Hematopoietic multipotent progenitor cell treated with erythropoietin and hydrocortisone succinate and interleukin-3 and kit ligand, for 6 days (in vitro differentiated cells): ENCODE results near the gene MNAT1.

Experiments
- DNase-seq: peaks from one replicate; pipeline ENCODE4 v3.0.0-alpha.2; 2015

The MNAT1 gene

DNA sequence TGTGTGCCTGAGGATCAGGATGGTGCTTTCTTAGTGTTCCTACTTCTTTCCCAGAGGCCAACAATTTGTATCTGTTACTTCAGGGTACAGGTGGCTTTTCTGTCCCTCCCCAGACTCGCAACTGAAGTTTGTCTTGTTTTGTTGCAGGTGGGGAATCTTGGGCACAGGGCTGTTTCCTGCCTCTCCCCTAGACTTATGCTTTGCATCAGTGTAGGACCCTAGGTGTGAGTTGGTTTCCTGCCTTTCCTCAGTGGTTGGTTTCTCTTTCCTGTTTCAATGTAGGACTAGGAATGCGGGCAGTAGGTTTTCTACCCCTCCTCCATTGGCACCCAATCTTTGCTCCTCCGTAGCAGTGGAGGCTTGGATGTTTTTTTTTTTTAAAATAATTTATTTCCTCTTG is 159.3 kb downstream of the MNAT1 start:
- DNase-seq = no peak

DNA sequence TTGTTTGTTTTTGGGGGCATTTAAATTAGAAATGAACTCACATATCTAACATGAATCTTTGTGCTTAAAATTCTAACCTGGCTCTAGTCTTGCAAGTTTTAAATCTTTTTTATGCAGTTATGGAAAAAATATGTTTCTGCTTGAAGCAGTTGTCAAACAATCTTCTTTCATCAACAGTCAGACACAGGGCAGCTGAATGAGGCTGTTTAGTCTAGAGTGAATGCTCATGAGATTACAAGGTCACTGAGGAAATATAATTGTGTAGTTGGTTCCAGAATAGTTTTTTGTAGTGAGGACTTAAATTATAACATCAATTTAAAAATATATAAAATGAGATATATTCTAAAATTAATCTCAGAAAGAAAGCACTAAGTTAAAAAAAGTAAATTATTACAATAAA is 169.8 kb downstream of the MNAT1 start:
- DNase-seq = no peak

DNA sequence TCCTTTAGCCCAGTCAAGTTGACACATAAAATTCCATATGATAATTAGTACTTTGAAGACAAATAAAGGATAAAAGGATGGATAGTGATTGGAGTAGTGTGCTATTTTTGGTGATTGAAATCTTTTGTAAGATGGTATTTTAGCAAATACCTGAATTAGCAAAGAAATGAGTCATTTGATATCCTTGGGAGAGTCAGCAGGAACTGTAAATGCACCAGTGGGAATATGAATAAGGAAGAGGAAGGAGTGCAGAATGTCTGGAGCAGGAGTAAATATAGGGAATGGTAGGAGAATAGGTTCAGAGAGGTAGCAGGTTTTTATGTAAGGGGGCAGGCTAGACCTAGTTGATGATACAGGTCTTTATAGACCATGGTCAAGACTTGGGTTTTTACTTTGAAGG is 171.4 kb downstream of the MNAT1 start:
- DNase-seq = no peak

DNA sequence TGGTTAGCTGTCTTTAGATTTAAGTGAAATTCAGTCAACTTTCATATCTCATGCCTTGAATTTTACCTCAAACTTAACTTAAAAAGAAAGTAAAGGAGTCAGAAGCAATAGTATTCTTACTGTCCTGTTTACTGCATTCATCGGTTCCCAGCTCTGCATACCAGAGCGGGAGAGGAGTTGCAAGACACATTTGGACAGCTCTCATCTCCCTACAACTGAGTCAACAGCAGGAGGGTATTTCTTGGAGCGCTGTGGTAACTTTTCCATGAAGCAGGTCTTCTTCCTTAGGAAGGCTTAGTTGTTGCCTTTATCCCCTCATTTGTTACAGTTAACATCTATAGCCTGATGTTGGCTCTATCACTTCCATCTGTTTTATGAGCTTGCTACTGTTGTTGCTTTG is 181.2 kb downstream of the MNAT1 start:
- no peak for DNase-seq

DNA sequence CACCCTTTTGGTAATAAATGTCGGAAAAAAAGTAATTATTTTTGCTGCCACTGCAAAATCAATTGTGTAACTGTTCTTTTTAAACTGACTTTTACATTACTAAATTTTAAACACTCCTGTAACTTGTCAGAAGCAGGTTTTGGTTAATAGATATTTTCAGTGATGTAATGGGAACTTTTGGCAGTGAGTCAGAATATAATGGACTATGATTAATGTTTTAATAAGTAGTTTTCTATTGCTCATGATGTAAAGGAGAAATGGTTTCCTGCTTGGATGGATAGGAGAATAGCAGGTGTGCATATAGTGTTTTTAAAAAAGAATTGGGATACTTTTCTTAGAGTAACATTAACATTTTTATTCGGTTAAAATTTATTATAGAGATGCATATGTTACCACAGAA is 187.5 kb downstream of the MNAT1 start:
- DNase-seq = no peak

DNA sequence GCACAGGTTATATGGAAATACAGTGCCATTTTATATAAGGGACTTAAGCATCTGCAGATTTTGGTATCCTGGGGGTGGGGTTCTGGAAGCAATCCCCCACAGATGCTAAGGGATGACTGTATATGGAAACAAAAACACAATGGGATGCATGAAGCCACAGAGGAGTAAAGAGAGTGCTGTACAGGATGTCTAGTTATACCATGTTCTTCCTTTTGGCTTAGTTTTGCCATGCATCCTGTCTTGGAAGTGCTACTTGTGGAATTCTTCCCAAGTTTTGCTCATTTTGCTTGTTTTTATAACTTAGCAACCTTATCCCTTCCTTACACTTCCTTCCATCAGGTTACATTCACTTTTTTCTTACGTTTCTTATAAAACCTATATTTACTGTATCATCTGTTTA is 190.7 kb downstream of the MNAT1 start:
- no peak for DNase-seq

DNA sequence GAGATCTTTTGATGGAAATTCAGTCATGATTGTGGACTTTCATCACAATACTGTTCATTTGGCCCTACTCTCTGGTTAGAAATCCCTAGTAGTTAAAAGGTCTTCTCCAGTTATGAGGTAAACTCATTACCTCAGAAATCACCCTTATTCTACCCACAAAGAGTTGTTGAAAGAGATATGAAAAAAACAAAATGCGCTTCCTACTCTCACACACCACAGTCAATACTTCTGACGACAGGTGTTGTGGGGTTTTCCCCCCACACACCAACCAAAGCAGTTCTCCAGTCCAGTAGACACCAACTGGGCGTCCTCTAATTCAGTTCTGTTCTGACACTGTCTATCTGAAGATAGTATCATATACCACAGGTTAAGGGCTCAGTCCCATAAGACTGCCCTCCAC is 191.4 kb downstream of the MNAT1 start:
- DNase-seq = no peak

DNA sequence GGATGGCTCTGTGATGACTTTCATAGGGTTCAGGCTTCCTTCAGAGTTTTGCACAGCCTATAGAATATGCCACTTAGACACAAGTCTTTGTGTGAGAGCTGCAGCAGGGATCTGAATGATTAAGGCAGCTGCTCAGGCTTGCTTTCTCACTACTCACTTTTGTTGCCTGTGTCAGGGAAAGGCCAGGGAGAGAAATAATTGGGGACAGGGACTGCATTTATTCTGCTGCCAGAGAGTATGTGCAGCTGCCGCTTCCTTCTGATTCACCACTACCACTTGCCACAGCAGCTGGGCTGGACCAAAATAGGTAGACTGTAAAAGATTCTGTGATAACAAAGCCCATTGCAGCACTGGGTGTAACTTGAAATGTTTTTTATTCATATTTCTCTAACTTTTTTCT is 196.7 kb downstream of the MNAT1 start:
- DNase-seq = peak; percentile 15

DNA sequence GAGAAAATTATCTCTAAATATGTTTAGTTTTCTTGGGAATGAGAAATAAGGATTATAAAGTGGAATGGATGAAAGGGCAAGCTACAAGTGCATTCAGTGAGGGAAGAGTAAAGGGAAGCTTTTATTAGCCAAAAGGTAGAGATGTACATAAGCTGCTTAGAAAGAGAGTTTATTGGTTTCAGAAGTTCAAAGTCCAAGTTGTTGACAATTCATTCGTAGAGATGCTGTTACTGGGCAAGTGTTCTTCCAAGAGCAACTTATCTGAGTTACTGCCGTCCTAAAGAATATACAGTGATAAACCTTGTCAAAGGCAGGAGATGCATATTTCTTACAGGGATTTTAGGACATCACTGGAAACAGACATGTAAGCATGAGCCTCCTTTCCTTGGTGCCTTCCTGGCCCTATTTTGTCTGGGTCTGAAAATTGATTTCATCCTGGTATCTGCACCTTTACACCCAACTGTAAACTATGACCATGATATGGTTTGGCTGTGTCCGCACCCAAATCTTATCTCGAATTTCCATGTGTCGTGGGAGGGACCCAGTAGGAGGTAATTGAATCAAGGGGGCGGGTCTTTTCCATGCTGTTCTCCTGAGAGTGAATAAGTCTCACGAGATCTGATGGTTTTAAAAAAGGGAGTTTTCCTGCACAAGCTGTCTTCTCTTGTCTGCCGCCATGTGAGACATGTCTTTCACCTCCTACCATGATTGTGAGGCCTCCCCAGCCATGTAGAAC is 199.5 kb downstream of the MNAT1 start:
- DNase-seq = peak; percentile 79

DNA sequence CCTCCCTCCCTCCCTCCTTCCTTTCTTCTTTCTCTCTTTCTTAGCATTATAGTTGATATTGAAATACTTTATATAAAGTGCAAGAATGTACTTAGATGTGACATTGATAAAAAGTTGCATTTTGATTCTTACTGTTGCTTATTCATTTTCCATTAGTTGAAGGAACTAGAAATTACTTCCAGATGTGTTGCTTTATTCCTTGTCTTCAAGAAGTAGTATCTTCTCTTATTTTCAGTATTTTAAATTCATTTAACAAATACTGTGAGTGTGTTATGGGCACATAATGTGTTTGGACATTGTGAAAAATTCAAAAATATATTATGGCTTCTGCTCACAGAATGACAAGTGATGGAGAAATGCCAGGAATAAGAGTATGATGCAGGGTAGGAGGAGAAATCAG is 200.8 kb downstream of the MNAT1 start:
- no peak for DNase-seq

DNA sequence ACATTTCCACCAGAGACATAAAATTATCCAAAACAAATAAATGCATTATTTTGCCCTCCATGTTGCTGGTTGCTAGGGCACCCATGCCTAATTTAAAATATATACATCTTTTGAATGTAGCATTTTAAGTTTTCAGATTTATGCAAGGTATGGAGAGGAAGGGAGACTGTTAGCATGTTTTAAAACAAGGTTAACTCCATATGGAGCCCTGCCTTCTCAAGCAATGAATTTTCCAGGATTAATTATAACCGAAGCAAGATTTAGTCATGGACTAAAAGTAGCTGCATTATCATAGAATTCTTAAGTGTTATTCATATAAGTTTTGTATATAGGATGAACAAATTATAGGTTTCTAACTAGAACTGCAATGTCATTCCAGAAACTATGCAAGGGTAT is 209.1 kb downstream of the MNAT1 start:
- DNase-seq = no peak

DNA sequence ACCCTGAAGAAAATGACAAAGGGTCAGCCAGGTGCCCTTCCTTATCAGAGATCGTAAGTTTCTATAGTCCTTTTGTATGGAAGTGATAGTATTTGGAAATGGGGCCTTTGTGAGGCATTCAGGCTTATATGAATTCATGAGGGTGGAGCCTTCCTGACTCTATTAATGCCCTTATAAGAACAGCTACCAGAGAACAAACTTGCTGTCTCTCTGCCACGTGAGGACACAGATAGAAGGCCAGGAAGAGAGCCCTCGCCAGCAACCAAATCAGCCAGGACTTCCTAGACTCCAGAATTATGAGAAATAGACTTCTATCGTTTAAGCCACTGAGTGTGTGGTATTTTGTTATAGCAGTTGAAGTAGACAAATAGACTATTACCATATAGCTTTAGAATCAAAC is 209.6 kb downstream of the MNAT1 start:
- no peak for DNase-seq

DNA sequence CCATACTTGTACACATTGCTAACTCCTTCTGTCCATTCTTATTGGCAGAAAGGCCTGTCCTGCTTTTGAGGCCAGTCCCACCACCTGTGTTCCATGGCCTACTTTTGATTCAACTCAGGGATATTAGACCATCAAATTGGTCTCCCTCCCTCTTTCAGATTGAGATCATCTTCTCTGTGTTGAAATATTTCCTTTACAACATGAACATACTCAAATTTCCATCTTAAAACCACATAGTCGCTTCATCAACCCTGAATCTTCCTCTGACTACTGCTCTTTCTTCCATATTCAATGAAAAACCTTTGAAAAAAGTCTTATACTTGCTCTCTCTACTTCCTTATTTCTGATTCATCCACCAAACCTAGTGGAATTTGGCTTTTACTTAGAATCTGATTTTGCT is 211.4 kb downstream of the MNAT1 start:
- peak; percentile 18 for DNase-seq

DNA sequence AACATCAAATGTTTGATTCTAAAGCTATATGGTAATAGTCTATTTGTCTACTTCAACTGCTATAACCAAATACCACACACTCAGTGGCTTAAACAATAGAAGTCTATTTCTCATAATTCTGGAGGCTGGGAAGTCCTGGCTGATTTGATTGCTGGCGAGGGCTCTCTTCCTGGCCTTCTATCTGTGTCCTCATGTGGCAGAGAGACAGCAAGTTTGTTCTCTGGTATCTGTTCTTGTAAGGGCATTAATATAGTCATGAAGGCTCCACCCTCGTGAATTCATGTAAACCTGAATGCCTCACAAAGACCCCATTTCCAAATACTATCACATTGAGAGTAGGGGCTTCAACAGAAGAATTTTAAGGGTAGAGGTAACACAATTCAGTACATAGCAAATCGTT is 212.2 kb downstream of the MNAT1 start:
- DNase-seq = no peak

DNA sequence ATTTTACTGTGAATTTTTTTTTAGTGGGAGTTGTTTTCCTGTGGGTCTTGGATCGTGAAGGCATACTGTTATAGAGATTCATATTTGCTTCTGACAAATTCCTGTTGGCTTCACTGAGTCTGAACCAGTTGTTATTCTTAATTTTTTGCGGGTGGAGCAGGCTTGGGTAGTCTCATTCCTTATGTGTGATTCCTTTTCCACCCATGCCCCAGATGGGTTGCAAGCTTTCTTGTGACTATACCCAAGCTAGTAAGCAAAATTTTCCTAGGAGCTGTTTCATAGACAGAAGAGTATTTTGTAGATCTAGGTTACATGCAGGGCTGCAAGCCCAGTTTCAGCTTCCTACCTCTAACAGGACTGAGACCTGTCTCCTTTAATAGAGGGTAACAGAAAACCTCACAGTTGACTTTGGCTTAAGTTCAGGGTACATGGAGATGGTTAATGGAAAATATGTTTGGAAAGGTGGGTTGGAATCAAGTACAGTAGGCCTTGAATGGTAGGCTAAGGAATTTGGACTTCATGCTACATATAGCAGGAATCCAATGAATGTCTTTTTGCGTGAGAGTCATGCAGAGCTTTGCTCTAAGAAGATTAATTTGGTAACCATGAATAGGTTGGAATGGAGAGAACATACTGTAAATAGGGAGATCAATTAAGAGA is 217.3 kb downstream of the MNAT1 start:
- DNase-seq = no peak

DNA sequence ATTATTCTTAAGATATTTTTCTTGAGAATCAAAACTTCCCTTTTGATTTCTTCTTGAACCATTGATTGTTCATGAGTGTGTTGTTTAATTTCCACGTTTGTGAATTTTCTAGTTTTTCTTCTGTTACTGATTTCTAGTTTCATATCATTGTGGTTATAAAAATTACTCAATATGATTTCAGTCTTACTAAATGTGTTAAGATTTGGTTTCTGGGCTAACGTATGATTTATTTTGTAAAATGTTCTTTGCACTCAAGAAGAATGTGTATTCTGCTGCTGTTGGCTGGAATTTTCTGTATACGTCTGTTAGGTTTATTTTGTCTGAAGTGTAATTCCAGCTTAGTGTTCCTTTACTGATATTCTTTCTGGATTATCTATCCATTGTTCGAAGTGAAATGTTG is 221.6 kb downstream of the MNAT1 start:
- DNase-seq = no peak

DNA sequence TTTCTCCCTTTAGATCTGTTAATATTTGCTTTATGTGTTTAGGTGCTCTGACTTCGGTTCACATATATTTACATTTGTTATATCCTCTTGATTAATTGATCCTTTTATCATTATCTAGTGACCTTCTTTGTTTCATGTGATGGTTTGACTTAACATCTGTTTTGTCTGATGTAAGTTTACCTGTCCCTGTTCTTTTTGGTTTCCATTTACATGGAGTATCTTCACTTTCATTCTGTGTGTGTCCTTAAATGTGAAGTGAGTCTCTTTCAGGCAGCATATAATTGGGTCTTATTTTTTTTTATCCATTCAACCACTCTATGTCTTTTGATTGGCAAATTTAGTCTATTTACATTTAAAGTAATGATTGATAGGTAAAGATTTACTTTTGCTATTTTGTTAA is 222.1 kb downstream of the MNAT1 start:
- DNase-seq = no peak

DNA sequence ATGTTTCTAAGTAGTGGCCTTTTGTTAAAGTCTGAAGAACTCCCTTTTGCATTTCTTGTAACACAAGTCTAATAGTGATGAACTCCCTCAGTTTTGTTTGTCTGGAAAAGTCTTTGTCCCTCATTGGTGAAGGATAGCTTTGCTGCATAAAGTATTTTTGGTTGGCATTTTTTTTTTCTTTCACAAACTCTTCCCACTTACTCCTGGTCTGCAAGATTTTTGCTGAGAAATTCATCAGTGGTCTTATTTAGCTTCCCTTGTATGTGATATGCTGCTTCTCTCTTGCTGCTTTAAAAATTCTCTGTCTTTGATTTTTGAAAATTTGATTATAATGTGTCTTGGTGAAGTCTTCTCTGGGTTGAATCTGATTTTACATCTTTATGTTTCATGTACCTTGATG is 223.6 kb downstream of the MNAT1 start:
- DNase-seq = no peak

DNA sequence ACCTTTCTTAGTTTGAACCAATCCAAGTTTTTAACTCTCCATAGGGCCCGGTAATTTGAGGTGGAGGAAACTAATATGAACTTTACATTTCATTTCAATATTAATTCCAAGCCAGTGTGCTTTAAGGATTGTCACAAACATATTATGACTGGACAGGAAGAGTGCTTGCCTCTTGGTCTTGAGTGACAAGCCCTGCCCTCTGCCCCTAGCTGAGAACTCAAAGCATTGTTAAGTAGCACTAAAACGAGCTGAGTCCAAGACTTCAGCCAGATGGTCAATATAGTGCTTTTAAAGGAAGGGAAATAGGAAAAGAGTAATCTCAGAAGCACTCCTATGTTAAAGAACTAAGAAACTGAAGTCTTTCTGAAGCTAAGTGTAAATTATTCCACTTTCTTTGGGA is 229.2 kb downstream of the MNAT1 start:
- no peak for DNase-seq

DNA sequence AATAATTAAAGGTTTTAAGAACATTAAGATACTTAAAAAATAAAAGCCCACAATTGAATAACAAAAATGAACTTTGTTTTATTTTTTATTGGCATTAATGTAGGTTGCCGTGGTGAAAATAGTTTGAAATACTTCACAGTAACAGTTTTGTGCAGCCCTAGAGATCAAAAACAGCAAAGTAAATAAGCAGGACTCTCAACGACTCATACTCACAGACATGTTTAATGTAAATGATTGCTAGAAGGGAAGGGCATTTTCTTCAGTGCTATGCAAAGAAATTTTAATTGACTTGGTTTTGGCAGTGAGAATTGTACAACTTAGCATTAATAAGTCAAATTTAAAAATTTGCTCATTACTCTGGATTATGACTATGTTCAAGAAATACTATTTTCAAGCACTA is 230.3 kb downstream of the MNAT1 start:
- no peak for DNase-seq

DNA sequence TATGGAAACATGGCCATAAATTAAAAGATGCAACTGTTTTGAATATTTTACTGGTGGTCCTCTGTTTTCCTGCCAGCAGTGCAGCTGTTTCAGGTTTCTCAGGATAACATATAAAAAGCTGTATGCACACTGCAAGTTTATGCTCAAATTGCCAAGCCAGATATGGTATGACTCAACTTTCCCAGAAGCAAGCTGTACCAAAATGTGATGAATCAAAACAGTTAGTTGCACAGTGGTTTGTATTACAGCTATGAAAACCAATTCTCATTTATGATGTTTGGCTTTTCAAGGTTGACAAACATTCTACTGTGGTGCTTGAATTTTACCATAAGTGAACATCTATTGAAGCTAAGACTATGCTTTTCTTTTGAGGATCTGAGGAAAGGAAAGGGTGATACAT is 230.8 kb downstream of the MNAT1 start:
- no peak for DNase-seq

DNA sequence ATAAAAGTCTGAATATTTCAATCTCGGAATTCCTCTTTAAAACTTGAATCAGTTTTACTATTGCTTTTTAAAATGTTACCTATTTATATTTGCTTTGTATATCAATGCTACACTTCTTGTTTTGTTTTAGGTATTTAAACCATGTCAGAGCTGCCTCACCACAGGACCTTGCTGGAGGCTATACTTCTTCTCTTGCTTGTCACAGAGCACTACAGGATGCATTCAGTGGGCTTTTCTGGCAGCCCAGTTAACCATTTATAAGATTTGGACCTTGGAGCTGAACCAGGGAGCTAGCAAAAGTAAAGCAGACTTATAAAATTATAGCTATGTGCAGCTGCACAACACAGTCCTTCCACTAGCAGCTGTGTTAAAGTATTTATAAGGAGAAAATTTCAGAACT is 233.5 kb downstream of the MNAT1 start:
- no peak for DNase-seq

DNA sequence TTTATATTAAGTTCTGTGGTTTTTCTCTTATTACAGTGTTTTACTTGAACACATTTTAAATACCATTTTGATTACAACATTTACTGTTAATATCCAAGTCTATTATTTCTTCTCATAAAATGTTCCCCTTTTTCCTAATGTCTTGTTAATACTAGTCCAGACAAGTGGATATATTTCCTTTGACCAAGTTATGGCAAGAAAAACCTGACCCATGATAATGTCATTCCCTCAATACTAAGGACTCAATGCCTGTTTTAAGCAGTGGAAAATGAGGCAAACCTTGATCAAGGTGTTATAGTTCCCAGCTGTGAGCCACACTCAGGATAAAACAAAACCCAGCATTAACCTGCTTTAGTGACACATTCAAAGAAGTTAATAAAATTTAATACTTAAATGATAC is 234.1 kb downstream of the MNAT1 start:
- no peak for DNase-seq

DNA sequence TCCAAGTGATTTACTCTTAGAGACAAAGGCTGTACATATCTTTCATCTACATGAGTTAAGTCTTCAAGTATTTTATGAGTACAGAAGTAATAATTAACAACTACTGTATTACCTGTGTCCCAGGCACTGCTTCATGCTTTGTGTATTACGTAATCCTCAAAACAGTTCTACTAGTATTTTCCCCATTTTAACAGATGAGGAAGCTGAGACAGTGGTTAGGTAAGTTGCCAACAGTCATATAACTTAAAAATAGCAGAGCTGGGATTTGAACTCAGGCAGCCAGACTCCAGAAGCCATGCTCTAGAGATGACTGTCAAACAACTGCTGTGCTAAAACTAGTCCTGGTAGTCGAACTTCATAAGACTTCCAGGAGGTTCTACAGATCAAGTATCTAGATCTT is 235.6 kb downstream of the MNAT1 start:
- DNase-seq = no peak

DNA sequence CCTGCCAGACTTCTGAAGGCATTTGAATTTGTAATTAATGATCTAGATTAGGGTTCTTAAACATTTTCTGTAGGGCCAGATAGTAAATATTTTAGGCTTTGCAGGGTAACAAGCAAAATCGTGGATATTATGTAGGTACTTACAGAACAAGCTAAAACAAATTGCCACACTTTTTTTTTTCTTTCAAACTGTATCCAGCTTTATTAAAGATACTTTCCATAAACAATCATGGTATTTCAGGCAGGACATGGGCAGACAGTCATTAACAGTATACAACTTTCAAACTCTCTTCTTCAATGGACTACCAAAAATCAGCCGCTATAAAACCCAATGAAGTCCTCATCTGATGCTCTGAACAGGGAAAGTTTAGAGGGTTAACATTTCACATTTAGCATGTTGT is 236.7 kb downstream of the MNAT1 start:
- no peak for DNase-seq
